NK-92 treated with Interleukin-12 subunit alpha and Interleukin-12 subunit beta, amount 100 ng/mL, for 24 hours (cell line): ENCODE measurements around the gene ZNRD2.
A peak's percentile ranks its signal among the peaks of the same experiment; 100 is the strongest.

Source experiments
- DNase-seq: peaks from one replicate; lab custom pipeline; 2025; lab: John Stamatoyannopoulos, UW

The ZNRD2 gene

GRCh38 chr11:65538232-65538914 lies 31.9 kb upstream of the ZNRD2 start:
- DNase-seq, result no peak

DNA sequence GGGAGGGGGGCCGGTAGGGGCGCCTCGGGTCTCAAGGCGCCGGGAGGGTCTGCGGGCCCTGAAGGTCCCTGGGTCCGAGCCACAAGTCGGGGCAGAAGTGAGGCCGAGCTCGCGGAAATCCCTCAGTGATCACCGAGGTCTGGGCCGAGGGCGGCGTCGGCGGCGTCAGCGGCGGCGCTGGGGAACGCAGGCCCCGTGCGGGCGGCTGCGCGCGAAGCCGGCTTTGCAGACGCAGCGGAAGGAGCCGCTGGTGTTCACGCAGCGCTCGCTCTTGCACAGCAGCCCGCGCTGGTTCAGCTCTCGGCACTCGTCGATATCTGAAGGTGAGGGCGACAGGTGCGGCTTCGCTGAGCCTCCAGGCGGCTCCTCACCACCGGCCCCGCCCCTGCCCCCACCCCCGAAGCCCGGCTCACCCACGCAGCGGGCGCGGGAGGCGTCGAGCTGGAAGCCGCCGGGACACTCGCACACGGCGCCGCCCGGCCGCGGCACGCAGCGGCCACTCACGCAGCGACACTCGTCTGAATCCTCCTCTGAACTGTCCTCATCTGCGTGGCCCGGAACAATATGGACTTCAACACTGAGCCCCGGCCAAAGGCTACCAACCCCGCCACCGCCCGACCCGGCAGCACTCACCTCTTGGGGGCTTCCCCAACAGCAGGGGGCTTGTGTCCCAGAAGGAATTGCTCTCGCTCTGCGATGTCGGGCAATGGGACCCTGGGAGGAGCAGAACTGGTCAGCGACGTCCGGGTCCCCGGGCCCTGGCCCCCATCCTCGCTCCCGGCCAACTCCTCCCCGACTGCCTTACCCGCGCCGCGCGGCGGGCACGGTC lies 31.1 kb upstream of the ZNRD2 start:
- no peak for DNase-seq

DNA sequence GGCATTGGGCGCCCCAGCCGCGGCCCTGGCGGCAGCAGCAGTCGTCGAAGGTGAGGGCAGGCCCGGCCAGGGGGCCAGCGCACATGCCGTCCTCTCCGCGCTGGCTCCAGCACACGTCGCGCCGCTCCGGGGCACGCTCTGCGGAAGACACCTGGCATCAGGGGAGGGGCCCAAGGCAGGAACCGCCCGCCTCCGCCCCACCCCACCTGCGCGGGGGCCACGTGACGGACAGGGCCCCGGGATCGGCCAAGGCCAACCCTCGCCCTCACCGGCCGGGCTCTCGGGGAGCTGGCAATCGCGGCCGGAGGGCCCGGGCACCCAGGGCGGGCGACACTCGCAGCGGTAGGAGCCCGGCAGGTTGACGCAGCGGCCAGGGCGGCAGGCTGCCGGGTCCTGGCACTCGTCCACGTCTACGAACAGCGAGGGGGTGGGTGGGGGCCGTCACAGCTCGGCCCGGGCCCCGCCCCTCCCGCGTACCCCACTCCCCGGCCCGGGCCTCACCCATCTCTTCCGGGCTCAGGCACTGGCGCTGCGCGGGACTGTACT lies 30.5 kb upstream of the ZNRD2 start:
- DNase-seq, result no peak

DNA sequence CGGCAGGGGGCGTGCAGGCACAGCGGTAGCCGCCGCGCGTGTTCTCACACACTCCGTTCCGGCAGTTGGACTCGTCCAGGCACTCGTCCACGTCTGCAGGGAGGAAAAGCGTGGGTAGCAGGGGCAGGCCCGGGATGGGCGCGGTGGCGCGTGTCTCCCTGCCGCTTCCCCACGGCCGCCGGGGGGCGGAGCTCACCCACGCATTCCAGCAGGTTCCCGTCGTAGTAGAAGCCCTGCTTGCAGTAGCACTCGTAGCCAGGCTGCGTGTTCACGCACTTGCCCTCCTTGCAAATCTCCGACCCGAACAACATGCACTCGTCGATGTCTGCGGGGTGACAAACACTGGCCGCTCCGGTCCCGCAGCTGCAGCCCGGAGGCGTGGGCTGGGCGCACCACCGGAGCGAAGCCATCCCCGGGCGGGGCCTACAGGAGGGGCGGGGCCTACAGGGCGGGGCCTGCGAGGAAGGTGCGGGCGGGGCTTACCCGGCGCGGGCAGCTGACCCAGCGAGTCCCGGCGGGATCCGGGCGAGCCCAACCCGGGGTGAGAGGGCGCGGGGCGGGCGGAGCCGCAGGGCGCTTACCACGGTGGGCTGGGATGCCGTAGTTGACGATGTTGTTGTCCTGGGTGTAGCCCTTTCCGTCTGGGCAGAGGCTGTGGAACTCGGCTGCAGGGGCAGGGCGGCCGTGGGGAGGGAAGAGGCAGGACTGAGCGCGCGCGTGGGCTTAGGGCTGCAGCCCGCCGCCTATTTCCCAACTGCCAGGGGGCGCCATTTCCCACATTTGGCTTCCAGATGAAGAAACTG lies 29.8 kb upstream of the ZNRD2 start:
- DNase-seq, result peak; percentile 69

GRCh38 chr11:65541093-65541982 lies 28.9 kb upstream of the ZNRD2 start:
- DNase-seq, result no peak

GRCh38 chr11:65542738-65543390 lies 27.4 kb upstream of the ZNRD2 start:
- no peak for DNase-seq

DNA sequence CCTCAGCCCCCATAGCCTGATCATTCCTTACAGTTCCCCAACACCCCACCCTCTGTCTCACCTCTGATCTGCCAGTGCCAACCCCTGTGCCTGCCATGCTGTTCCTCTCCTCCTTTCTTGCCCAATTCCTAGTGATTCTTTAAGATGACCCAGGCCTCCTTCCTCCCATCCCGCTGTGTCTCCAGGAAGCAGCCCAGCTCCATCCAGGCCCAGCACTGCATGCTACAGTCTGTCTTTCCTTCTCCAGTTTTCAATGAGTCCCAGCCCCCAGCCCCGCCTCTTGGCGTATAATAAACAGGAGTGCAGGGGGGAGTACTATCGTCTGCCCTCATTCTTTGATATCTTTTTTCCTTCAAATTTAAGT lies 24.4 kb upstream of the ZNRD2 start:
- DNase-seq, result no peak

DNA sequence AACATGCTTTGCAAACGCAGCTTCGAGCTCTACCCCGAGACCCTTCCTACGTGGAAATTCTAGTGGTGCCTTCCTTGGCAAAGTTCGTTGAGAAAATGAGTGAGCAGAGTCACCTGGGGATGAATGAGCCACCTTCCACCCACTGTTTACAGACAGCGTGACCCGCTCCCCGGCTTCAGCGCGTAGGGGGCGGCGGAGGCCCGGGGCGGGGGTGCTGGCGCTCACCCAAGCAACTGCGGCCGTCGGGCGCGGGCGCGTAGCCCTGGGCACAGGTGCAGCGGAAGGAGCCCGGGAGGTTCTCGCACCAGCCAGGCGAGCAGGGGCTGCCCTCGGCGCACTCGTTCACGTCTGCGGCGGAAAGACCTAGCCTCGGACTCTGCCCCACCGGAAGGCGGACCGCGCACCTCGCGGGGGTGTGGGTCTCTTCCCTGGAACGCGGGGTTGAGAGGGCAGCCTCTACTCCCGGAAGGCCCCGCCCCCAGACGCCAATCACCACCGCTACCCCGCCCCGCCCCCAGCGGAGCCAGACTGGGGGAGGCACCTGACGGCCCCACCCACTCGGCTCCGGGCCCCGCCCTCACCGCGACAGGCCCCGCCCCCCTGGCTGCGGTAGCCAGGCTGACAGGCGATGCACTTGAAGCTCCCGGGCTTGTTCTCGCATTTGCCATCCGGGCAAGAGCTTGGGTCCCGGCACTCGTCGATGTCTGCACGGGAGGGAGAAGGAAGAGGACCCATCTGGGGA lies 23.9 kb upstream of the ZNRD2 start:
- peak; percentile 84 for DNase-seq

DNA sequence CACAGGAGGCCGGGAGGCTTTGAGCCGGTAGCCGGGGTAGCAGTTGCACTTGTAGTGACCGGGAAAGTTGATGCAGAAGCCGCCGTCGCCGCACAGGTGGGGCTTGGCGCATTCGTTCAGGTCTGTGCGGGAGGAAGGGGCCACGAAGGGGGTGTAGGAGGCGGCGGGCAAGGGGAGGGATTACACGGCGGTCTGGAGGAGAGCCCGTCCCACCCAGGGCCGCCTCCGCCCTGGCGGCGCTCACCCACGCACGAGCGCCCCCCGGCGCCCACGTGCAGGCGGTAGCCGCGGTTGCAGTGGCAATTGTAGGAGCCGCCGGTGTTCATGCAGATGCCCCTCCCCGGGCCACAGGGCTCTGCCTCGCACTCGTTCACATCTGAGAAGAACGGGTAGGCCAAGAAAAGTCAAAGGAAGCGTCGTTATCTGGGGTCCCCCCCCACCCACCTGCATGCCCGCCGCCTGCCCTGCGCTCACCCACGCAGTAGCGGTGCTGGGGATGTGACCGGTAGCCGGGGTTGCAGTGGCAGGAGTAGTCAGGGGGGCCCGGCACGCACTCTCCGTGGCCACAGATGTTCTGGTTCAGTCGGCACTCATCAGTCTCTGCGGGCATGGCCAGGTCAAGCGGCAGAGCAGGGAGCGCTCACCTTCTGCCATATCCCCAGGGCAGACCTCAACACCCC lies 22.7 kb upstream of the ZNRD2 start:
- no peak for DNase-seq

DNA sequence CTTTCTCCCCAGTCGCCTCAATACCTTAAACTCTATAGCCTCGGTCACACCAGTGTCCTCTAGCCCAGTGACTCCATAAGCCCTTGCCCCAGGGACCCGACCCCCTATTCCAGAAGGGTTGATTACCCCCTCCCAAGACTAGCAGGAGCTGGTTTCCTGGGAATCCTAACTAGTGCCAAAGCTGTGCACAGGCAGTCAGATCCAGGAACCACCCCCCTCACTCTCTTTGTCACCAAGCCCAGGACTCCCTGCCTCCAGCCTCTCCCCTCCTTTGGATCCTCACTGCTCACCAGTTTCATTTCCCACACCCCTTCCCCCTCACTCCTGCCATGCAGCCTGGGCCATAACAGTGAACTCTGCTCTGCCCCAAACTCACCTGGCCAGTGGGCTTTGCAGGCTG lies 21.9 kb upstream of the ZNRD2 start:
- no peak for DNase-seq

GRCh38 chr11:65549096-65549495 lies 21.2 kb upstream of the ZNRD2 start:
- no peak for DNase-seq

- peak; percentile 57 for DNase-seq
Observed at GRCh38 chr11:65551572-65552387, 18.5 kb upstream of the ZNRD2 start.

DNA sequence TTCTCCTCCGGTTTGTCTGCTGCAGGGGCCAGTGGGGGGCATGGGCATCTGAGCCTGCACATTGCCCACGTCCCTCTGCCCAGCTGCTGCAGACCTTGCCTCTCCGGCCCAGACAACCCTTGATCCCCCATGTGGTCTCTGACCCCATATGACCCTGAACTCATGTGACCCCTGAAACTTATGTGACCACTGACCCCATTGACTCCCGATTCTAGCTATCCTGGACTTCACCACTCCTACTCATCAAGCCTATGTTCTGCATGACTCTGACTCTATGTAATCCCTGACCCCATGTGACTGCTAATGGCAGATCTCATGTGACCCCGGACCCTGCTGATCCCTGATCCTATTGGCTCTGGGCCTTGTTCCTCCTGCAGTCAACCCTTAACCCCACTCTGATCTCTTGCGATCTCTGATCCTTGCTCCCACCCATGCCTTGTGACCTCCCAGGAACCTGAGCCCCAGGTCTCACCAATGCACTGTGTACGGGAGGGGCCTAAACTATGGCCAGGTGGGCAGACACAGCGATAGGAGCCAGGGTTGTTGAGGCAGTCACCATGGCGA lies 17.8 kb upstream of the ZNRD2 start:
- no peak for DNase-seq

- no peak for DNase-seq
Observed at GRCh38 chr11:65553301-65554001, 16.8 kb upstream of the ZNRD2 start.

DNA sequence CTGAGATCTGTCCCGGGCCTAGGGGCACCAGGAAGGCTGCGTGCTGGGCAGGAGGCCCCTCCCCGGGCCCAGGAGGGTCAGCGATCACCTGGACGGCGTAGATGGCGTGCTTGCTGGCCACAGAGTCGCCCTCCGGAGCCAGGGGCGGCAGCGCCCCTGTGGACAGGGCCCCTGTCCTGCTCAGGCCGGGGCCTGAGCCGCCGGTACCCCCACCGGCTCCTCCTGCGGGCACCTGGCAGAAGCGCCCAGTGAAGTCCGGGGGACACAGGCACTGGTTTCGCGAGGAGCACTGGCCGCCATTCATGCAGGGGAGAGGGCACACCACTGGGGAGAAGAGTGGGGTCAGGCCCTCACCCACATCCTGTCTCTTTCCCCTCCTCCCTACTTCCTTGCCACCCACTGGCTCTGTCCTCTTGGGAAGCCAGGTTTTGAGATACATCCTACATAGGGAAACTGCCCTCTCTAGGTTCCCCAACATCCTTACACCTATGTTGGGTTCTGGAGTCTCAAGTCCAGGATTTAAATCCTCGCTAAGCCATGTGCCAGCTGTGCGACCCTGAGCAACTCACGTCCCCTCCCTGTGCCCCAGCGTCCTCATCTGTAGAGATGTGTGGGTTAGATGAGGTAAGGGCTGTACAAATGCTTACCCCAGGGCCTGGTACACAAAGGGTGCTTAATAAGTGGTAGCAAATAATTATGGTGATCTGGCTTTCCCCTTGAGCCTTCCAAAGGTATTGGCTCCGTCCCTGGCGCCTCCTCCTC lies 16.0 kb upstream of the ZNRD2 start:
- DNase-seq, result no peak

DNA sequence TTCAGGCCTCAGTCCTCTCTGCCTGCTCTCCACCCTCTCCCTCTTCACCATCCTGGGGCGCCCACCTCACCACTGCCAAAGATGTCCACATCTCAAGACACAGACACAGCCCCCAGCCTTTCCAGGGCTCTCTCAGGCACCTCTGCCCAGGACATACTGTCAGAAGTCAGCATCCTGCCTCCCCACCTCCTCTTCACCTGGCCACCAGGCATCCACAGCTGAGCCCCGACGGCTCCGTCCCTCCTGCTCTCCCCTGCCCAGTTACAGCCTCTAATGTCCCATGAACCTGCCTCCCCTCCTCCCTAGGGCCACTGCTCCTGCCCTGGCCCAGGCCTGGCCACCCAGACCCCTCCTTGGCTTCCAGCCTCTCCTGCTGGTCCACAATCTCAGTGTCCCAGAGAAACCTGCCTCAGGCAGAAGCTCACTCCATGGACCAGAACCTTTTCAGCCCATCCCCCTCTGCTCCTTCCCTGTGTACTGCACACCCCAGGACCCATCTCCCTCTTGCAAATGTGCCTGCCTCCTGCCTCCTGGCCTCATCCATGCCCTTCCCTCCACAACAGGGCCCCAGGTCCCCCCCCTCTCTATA lies 15.3 kb upstream of the ZNRD2 start:
- no peak for DNase-seq
